SIG-M5 treated with dmso at 0.1 percent for 504 hours (cell line): Measurements from ENCODE around the gene DSCAML1.
"Not testable (repeated sequence)": the region's sequence is repeated elsewhere in the genome, so short reads cannot be mapped to it uniquely, and the experiment has no call there.

Experiments
- DNase-seq: peaks from one replicate; lab custom pipeline; 2025; ENCODE audit not compliant: unreplicated experiment; lab: John Stamatoyannopoulos, UW

Gene DSCAML1

DNA sequence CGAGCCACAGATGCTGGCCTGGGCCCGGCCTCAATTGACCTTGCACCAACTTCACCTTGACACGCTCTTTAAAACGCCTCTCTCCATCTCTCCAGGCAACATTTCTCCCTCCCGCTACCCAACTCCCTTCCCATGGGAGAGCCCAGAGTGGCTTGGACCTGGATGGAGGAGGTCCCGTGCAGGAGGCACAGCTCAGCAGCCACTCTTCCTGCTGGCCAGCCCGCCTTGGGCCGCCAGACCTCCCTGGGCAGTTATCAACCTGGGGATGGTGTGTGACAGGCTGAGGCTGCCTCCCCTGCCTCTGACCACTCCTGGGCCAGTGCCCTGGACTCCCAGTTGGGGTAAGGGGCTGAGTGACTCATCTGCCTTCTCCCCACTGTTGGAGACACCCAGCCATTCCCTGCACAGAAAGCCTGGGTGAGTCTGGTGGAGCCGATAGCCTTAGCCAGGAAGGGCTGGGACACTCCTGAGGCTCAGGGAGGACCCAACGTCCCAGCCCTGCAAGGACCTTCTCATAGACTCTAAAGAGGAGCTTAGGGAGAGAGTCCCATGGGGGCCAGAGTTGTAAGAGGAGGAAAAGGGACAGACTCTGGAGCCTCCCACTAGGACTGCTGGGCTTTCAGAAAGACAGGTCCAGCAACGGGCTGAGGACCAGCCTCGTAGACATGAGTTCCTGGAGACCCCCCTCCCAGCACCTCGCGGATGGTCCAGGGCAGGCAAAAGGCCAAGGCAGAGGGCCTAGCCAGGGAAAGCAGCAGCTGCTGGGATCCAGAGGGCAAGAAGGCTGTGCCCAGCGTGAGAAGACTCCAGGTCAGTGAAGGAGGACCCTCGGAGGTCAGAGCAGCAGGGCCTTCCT, 337.7 kb downstream of the DSCAML1 start:
- no peak for DNase-seq

DNA sequence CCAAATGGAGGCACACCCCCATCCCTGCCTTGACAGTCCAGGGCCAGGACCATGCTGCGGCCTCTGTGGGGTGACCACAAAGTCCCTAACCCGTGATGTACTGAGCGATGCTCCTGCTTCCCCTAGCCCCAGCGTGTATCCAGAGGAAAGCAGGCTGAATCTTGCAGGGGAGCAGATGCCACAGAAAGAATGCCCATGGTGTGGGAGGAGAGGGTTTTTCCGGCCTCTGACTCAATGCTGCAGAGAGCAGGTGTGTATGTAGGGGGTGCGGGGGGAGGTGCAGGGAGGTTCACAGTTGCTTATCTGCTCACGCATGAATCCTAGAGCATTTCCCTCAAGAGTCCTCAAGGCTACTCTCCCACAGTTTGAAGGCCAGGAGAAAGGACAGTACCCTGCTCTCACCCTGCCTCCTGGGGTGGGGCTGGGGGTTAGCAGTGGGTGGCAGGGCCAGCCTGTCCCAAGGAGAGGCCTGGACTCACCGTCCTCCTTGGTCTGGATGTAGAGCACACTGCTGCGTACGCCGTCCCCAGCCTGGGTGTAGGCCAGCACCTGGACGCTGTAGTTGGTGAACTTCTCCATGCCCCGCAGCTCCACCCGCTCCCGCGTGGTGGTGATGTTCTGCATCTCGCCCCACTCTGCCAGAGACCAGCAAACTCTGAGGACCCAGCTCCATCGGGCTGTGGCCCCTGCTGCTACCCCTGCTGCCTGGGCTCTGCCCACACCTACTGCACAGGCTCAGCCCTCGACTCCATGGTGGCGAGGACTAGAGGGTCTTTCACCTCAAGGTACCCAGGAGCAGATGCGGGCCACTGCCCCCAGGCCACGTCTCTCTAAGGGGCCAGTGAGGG, 338.5 kb downstream of the DSCAML1 start:
- no peak for DNase-seq

DNA sequence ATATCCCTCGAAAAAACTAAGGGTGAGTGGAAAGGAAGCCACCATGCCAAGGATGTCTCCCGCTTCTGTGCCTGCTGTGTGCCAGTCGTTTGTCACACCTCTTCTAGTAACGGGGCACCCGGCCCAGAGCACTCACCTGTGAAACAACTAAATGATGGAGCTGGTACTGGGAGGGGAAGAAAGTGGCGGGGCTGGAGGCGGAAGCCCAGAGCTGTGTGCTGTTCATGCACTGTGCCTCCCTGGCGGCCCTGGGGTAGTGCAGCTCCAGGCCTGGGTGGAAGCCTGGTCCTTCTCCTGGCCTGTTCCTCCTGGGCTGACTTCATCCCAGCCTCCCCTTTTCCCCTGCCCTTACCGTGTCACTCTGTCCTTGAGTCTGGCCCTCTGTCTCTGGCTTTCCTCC, 339.2 kb downstream of the DSCAML1 start:
- no peak for DNase-seq

DNA sequence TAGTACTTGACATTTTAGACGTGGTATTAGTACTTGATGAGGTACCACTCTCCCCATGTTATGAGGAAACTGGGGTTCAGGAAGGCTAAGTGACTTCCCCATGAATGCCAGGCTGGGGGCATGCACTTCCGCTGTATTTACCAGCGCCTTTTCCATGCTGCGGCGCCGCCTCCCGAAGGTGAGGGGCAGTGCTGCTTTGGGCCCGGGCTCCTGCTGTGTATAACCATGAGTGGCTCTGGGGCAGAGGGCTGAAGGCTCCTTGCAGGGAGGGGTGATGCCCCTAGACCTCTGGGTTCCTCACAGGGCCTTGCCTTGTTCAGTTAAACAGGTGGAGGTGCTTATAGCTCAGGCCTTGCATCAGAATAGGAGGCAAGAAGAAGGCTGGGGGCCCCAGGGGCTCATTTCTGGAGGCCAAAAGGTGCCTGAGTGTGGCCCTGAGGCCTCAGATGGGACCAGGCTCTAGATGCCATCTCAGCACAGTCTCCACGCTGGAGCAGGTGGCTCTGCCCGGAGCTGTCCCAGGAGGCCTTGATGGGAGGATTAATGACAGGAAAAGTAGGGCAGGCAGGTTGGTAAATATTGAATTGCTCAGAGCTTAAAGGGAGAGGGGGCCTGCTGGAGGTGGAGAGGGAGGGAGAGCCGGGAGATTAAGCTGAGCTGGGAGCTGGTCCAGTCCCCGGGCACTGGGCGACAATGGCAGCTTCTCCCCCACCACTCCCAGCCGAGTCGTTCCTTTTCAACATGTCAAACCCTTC, 339.8 kb downstream of the DSCAML1 start:
- no peak for DNase-seq

DNA sequence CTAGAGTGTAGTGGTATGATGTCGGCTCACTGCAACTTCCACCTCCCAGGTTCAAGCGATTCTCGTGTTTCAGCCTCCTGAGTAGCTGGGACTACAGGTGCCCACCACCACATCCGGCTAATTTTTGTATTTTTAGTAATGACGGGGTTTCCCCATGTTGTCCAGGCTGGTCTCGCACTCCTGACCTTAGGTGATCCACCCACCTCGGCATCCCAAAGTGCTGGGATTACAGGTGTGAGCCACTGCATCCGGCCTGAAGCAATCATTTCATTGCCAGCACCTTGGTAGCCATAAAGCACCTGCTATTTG, 340.3 kb downstream of the DSCAML1 start:
- not testable (repeated sequence) for DNase-seq

DNA sequence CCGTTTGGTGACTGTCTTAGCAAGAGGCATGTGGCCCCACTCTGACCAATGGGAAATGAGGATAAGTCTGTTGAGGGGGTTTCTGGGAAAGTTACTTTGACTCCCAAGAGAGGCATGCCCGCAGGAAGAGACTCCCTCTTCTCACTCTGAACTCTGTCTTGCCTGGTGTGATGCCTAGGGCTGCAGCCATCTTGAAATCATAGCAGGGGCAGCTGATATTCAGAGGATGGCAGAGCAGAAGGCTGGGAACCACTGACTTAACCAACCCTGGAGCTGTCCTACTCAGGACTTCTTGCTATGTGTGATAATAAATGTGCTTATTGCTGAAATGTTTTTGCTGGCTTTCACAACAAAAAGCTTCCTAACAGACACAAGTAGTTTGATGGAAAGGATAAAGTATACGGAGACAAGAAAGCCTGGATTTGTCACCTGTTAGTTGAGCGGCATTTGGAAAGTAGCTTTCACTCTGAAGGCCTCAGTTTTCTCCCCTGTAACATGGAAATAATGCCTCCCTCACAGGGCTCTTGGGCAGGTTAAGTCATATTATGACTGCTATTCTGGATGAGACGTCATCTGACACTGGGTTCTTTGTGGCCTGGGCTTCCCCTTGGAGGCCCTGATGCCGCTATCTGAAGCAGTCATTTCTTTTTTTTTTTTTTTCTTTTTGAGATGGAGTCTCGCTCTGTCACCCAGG, 340.8 kb downstream of the DSCAML1 start:
- no peak for DNase-seq

DNA sequence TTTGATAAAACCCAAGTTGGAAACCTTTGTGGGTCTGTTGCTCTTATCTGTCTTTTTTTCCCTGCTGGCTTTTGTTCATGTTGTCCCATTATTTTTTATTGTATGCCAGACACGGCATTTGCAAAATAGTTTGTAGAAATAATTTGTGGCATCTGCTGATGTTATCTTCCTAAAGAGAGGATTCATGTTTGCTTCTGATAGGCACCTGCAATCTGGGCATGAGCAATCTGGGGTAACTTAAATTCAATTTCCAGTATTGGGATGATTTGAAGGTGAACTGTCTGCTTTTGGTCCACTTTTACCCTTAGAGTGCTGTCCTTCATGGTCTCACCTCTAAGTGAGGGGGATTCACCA, 342.5 kb downstream of the DSCAML1 start:
- no peak for DNase-seq

DNA sequence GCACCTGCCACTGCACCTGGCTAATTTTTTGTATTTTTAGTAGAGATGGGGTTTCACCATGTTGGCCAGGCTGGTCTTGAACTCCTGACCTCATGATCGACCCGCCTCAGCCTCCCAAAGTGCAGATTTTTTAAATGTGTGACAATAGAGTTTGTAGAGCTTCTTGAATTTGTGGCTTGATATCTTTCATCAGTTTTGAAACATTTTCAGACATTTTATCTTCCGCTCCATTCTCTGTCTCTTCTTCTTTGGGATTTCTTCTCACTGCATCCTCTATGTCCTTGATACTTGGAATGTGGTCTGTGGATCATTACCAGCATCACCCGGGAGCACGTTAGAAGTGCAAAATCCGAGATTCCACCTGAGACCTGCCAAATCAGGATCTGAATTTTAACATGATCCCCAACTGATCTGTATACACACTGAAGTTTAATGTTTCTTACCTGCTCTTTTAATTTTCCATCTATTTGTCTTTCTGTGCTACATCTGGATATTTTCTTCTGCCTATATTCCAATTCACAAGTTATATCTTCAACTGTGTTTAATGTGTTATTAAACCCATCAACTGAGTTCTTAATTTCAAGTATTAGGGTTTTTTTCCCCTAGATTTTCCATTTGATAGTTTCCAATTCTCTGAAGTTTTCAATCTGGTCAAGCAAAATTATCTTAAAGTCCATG, 343.0 kb downstream of the DSCAML1 start:
- DNase-seq = no peak

DNA sequence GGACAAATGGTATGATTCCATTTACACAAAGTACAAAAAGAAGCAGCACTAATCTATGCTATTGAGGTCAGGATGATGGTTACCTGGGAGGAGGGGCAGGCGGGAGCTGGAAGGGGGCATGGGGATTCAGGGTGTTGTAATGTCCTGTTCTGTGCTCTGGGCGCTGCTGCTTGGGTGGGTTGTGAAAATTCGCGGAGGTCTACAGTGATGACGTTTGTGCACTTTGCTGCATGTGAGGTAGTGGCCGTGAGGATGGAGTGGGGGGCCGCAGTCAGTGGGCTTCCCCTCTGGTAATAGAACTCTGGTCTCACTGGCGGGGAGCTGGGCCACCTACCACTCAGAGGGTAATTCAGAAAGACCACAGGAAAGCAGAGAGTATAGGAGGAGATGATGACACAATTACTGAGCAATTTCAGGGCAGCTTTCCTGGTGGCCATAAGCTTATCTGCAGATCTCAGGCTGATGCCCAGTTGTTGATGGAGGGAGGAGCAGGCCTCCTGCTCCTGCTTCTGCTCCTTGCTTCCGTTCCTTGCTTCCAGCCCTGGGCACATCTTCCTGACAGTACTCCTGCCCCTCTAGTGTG, 347.8 kb downstream of the DSCAML1 start:
- no peak for DNase-seq

DNA sequence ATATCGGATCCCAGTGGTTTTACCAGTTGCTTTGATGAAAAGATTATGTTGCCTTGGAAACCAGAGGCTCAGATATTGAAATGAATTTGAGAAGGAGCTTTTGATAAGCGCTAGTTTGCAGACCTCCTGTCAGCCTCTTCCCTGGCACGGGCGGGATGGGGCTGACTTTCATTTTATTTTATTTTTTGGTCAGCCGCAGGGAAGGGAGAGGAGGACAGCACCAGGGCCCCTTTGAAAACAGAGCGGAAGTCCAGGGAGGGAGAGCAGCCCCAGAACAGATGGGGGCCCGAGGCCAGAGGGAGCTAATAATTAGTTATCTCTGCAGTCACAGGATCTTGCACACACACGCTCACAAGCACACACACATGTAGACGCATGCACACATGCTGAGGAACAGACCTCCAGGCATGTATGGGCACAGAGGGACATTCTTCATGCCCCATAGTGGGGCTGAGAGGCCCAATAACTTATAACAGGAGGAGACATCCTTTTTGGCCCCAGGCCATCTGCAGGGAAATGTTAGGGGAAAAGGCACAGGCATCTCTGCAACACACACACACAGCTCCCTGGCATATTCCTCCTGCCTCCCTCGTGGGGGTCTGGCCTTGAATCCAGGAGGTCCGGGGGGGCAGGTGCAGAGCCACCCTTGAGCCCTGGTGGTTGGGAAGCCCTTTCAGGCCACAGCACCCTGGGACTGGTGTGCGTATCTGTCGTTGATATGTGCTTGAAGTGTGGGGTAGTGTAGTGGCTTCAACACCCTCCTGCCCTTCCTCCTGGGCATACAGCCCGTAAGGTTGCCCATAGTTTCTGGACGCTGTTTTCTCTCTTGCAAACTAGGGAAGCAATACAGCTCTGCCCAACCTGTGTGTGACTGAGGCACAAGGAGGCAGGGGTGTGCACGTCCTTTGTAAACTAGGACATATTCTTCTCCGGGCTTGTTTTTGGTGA, 352.0 kb downstream of the DSCAML1 start:
- no peak for DNase-seq

DNA sequence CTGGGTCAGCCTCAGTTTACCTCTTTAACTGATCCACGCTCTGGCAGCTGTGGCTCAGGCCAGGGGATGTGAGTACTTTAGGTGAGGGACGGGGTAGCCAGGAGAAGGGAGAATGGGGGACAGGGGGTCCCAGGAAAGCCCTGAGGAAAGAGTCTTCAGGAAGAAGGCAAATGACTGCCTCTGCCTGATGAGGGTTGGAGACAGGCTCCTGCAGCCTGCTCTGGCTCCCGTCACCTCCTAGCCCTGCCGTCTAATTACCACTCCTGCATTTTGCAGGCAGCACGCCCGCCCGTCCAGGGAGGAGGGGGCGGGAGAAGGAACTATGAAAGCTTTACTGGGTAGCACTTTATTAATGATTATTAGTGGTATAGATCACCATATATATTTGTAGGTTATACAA, 352.8 kb downstream of the DSCAML1 start:
- DNase-seq = no peak

DNA sequence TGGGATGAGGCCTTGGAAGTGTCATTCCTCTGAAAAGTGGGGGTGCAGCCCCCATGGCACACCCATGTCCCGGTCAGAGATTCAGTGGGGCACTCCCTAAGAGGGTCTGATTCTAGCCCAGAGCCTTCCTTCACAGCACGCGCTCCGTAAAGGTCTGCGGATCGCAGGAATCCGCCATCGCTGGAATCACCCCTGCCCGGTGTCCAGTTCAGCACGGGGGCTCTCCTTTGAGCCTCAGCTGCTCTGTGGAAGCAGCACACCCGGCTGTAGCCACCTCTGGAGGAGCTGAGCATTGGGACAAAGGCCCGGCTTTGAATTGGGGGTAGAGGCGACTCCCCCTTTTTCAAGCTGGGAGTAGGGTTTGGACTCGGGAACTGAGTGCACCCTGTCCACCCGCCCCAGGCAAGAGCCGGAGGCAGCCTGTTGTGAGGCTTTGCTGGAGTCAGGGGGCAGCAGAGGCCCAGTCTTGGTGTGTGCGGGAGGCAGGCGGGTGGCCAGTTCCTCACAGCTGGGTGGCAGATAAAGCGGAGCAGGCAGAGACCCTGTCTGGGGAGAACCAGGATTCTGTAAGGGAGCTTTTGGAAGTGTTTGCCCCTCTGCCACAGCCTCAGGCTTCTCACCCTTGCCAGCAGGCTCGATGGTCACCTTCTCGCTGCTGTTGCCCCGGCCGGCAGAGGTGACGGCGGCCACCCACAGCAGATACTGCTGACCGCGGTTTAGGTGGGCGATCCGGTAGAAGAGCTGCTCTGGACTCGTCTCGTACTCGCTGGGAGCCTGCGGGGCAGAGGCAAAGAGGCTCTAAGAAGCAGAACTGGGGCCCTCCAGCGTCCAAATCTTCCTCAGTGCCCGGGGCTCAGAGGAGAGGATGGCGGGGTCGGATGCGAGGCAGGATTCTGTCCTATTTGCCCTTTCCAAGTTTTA, 353.5 kb downstream of the DSCAML1 start:
- no peak for DNase-seq

DNA sequence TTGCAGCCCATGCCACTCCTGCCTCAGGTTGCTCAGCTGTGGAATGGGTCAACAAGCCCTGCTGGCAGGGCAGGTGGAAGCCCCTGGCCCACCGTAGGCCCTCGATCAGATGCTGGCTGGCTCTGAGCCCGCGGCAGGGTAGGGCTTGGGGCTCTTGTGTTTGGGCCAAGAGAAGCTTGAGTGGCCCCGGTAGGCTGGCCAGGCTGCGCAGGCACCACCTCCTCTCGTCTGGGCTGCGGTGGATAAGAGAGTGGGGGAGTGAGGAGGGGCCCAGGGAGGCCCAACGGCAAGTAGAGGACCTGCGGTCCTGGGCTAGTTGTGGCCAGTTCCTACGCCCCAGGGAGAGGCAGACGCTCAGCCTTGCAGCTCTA, 354.2 kb downstream of the DSCAML1 start:
- DNase-seq = no peak

DNA sequence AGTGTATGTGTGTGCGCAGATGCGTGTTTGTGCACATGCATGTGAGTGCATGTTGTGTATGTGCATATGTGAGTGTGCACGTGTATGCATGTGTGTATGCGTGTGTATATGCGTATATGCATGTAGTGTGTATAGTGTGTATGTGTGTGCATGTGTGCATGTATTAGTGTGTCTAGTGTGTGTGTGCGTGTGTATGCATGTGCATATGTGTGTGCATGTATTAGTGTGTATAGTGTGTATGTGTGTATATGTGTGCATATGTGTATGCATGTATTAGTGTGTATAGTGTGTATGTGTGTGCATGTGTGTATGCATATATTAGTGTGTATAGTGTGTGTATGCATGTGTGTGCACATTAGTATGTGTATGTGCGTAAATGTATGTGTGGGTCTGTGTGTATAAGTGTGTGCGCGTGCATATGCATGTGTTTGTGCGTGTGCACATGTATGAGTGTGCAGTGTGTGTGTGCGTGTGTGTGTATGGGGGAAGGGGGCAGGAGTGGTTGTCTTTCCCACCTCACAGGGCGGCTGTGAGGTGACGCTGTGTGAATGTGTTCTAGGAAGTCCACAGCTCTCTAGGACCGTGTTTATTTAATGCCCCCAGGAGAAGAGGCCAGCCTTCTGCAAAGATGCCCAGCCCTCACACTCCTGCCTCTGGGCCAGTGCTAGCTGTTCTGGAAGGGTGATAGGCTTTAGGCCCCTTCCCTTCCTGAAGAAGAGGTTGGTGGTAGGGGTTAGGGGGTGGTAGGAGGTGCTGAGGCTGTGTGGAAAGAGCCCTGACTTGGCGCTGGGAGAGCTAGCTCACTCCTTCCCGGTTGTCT, 354.8 kb downstream of the DSCAML1 start:
- DNase-seq = no peak

DNA sequence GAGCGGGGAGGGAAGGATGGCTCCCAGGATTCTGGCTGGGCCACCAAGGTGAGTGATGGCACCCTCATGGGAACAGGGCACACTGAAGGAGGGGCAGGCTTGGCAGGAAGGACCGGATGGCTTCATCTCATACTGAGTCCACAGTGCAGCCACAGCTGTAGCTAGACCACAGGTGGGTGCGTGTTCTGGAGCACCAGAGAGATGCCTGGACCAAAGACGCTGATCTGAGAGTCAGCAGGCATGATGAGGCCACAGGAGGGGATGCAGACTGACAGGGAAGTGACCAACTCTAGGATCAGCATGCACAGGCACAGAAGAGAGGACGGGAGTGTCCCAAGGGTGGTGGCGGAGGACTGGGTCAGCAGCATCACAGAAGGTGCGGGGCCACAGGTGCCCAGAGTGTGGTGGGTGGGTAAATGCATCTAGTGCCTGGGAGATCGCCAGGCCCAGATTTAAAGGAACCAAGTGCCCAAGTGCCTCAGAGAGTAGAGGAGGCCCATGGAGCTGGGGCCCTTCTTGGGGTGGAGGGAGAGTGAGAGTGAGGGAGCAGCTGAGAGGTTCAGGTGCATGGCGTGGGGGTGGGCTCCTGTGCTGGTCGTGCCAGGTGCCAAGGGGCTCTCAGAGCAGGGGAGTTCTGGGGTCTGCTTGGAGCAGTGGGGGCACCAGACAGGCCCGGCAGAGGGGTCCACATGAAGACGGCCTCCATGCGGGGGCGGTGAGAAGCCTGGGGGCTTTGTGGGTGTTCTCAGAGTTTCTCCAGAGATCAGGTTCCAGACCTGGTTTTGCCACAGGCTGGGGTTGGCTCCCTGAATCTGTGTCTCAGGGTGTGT, 355.7 kb downstream of the DSCAML1 start:
- DNase-seq = no peak

DNA sequence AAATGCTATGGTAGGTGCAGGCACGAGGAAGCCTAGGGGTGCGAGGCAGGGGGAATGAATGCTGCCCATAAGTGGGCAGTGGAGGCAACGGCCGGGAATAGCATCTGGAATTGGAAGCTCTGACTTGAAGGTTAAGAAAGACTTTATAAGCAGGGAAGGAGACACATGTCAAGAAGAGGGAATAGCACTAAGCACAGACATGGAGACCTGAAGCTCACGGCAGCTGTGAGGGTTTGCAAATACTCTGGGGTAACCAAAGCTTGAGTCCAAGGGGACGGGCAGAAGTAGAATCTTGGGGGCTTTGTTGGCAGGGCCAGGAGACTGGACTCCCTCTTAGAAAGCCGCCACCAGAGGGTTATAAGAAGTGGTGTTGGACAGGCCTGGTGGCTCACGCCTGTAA, 356.8 kb downstream of the DSCAML1 start:
- DNase-seq = no peak
